ENCODE results near the gene MYCL.

DNA sequence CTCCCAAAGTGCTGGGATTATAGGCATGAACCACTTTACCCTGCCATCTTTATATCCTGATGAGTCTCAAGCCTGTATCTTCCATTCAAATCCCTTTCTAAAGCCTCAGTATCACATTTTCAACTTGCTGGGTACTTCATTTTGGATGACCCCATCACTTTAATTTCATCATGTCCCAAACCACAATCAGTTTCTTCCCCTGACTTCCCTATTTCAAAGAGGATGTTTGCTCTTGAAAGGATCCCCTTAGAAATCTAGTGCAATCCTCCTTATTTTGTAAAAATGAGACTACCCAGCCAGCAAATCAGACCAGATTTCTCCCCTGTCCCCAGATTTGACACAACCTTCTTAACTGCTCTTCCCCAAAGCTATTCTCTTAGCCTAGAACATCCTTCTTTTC, 11.4 kb downstream of the MYCL start:
- TF ChIP-seq EP300 (IDR thresholded peaks at IDR 0.05) = no peak
- TF ChIP-seq CTCF (IDR thresholded peaks at IDR 0.05) = no peak
- TF ChIP-seq POLR2A (IDR thresholded peaks at IDR 0.05) = no peak
- TF ChIP-seq POLR2AphosphoS5 (IDR thresholded peaks at IDR 0.05) = no peak

Measured in upper lobe of left lung (tissue), 4 donors.